ENCODE results near the gene TNP2.

Gene TNP2

GRCh38 chr16:11295672-11296071 is 26.5 kb upstream of the TNP2 start:
- H3K79me2 ChIP-seq (ENCODE audit: insufficient read depth, low read length) = no peaks in the 10 kb centered on the region
- peak overlapping the region; percentile 59; the same call in 1 of the 2 replicates for H3K9ac ChIP-seq (ENCODE audit: low read length)
- no peak overlapping the region for H2AFZ ChIP-seq (ENCODE audit: low read length)
- H4K20me1 ChIP-seq (ENCODE audit: insufficient read depth, low read length) = no peaks in the 10 kb centered on the region
- no peak for TF ChIP-seq EZH2 (IDR thresholded peaks at IDR 0.05; ENCODE audit: borderline replicate concordance, low read length)
- TF ChIP-seq CTCF (IDR thresholded peaks at IDR 0.05; ENCODE audit: low read length) = no peak
- peaks cover 76% of the 10 kb centered on the region for H3K4me1 ChIP-seq (ENCODE audit: insufficient read depth, low read length, severe bottlenecking)
- no peaks in the 10 kb centered on the region for H3K27me3 ChIP-seq (ENCODE audit: insufficient read depth, low read length)
- H3F3A ChIP-seq (ENCODE audit: insufficient read depth, low read length) = peaks cover 8% of the 10 kb centered on the region
- no peaks in the 10 kb centered on the region for H3K9me2 ChIP-seq (ENCODE audit: low read depth, low read length)
- no peaks in the 10 kb centered on the region for H3K9me3 ChIP-seq (ENCODE audit: low read length)
- peak overlapping the region; percentile 98 for H3K27ac ChIP-seq (ENCODE audit: low read depth, low read length, poor library complexity, severe bottlenecking)
- no peak overlapping the region for H3K4me3 ChIP-seq (ENCODE audit: low read depth, low read length, poor library complexity, severe bottlenecking)
- no peaks in the 10 kb centered on the region for H3K36me3 ChIP-seq (ENCODE audit: insufficient read depth, low read length)
- H3K4me2 ChIP-seq (ENCODE audit: low read length) = no peak overlapping the region; the same call in 1 of the 2 replicates

- Histone ChIP-seq H2AFZ (ENCODE audit: low read length) (no peak overlapping the region), H3K27me3 (ENCODE audit: insufficient read depth, low read length) (no peaks in the 10 kb centered on the region), H3K36me3 (ENCODE audit: insufficient read depth, low read length) (no peaks in the 10 kb centered on the region), H3K9me2 (ENCODE audit: low read depth, low read length) (no peaks in the 10 kb centered on the region), H3K79me2 (ENCODE audit: insufficient read depth, low read length) (no peaks in the 10 kb centered on the region), H3K9me3 (ENCODE audit: low read length) (no peaks in the 10 kb centered on the region), H3F3A (ENCODE audit: insufficient read depth, low read length) (peaks cover 4% of the 10 kb centered on the region), H4K20me1 (ENCODE audit: insufficient read depth, low read length) (no peaks in the 10 kb centered on the region), H3K4me1 (ENCODE audit: insufficient read depth, low read length, severe bottlenecking) (peaks cover 46% of the 10 kb centered on the region), H3K27ac (ENCODE audit: low read depth, low read length, poor library complexity, severe bottlenecking) (no peak overlapping the region), H3K4me2 (ENCODE audit: low read length) (no peak overlapping the region), H3K9ac (ENCODE audit: low read length) (no peak overlapping the region), H3K4me3 (ENCODE audit: low read depth, low read length, poor library complexity, severe bottlenecking) (no peak overlapping the region)
- TF ChIP-seq CTCF (IDR thresholded peaks at IDR 0.05; ENCODE audit: low read length) = no peak
- TF ChIP-seq EZH2 (IDR thresholded peaks at IDR 0.05; ENCODE audit: borderline replicate concordance, low read length) = no peak
Observed at GRCh38 chr16:11292076-11292748, 23.1 kb upstream of the TNP2 start.

GRCh38 chr16:11291091-11291703 is 22.1 kb upstream of the TNP2 start:
- no peaks in the 10 kb centered on the region for H3K79me2 ChIP-seq (ENCODE audit: insufficient read depth, low read length)
- no peak overlapping the region for H3K9ac ChIP-seq (ENCODE audit: low read length)
- H3K9me3 ChIP-seq (ENCODE audit: low read length) = no peaks in the 10 kb centered on the region
- H3K4me1 ChIP-seq (ENCODE audit: insufficient read depth, low read length, severe bottlenecking) = peaks cover 39% of the 10 kb centered on the region
- TF ChIP-seq EZH2 (IDR thresholded peaks at IDR 0.05; ENCODE audit: borderline replicate concordance, low read length) = no peak
- TF ChIP-seq CTCF (IDR thresholded peaks at IDR 0.05; ENCODE audit: low read length) = no peak
- H3K27ac ChIP-seq (ENCODE audit: low read depth, low read length, poor library complexity, severe bottlenecking) = no peak overlapping the region
- no peaks in the 10 kb centered on the region for H3K9me2 ChIP-seq (ENCODE audit: low read depth, low read length)
- no peak overlapping the region for H3K4me2 ChIP-seq (ENCODE audit: low read length)
- no peak overlapping the region for H2AFZ ChIP-seq (ENCODE audit: low read length)
- H3K27me3 ChIP-seq (ENCODE audit: insufficient read depth, low read length) = no peaks in the 10 kb centered on the region
- H3K36me3 ChIP-seq (ENCODE audit: insufficient read depth, low read length) = no peaks in the 10 kb centered on the region
- no peaks in the 10 kb centered on the region for H4K20me1 ChIP-seq (ENCODE audit: insufficient read depth, low read length)
- H3K4me3 ChIP-seq (ENCODE audit: low read depth, low read length, poor library complexity, severe bottlenecking) = no peak overlapping the region
- H3F3A ChIP-seq (ENCODE audit: insufficient read depth, low read length) = peaks cover 4% of the 10 kb centered on the region
